CD14-positive monocyte (primary cell): Measurements from ENCODE around the gene TMEM271. TPM values are rescaled to one million over a fixed set of nuclear protein-coding genes. Genes with fewer than 3 reads are reported as not detected.
A peak's percentile ranks its signal among the peaks of the same experiment; 100 is the strongest.

Source experiments
- DNase-seq, 3 donors: peaks; one replicate each; pipeline ENCODE4 v3.0.0-alpha.2; 2011 to 2022
- H2AFZ ChIP-seq: 2 replicates; pipeline ENCODE4 v1.6.0; 2012; ENCODE audit warnings: mild to moderate bottlenecking, low read depth, low read length, inconsistent platforms; ENCODE audit not compliant: insufficient read depth, poor library complexity, severe bottlenecking
- H3K27ac ChIP-seq, 2 donors: 1 replicate in 1 of 2; 2 replicates in 1 of 2; pipeline ENCODE4 v1.5.1; 2012 to 2013; ENCODE audit warnings: low read length in 2 of 2, control low read depth in 1 of 2, inconsistent platforms in 1 of 2, low read depth in 1 of 2, mild to moderate bottlenecking in 1 of 2
- H3K27me3 ChIP-seq, 2 donors: one replicate each; pipeline versions ENCODE4 v1.6.0 to v1.6.1; 2011 to 2013; ENCODE audit warnings: low read length in 2 of 2; ENCODE audit not compliant: control insufficient read depth in 2 of 2, insufficient read depth in 2 of 2
- H3K36me3 ChIP-seq, 2 donors: replicated peaks in 1 of 2; 1 replicate in 1 of 2; 2 replicates in 1 of 2; pipeline versions ENCODE4 v1.5.1 to v1.6.1; 2012 to 2013; ENCODE audit warnings: low read length in 2 of 2, control low read depth in 1 of 2, inconsistent platforms in 1 of 2, mild to moderate bottlenecking in 1 of 2; ENCODE audit not compliant: insufficient read depth in 2 of 2, control insufficient read depth in 1 of 2
- H3K4me1 ChIP-seq, 2 donors: 1 replicate in 1 of 2; 2 replicates in 1 of 2; pipeline versions ENCODE4 v1.5.1 to v1.6.1; 2012 to 2013; ENCODE audit warnings: low read length in 2 of 2, control low read depth in 1 of 2, inconsistent platforms in 1 of 2, mild to moderate bottlenecking in 1 of 2, moderate library complexity in 1 of 2; ENCODE audit not compliant: insufficient read depth in 2 of 2, control insufficient read depth in 1 of 2
- H3K4me2 ChIP-seq: replicated peaks from 2 replicates; pipeline ENCODE3; 2012; ENCODE audit warnings: low read length, moderate library complexity, mild to moderate bottlenecking; ENCODE audit not compliant: poor library complexity, severe bottlenecking; ENCODE audit errors: extremely low read depth
- H3K4me3 ChIP-seq, 3 experiments: fragments of 200-600 bp in 1 of 3; sonication (generic) in 1 of 3; replicated peaks in 1 of 3; 1 replicate in 2 of 3; 2 replicates in 1 of 3; pipeline ENCODE4 v1.5.1; 2011 to 2013; ENCODE audit warnings: low read length in 3 of 3, mild to moderate bottlenecking in 3 of 3, control low read depth in 2 of 3, low read depth in 2 of 3, inconsistent platforms in 1 of 3, moderate library complexity in 1 of 3
- H3K79me2 ChIP-seq: 2 replicates; pipeline ENCODE4 v1.6.0; 2012; ENCODE audit warnings: mild to moderate bottlenecking, control low read depth, inconsistent platforms, low read length, moderate library complexity; ENCODE audit not compliant: insufficient read depth
- H3K9ac ChIP-seq: 2 replicates; pipeline ENCODE4 v1.6.0; 2017; ENCODE audit warnings: low read length, mild to moderate bottlenecking; ENCODE audit not compliant: insufficient read depth, poor library complexity, severe bottlenecking
- H3K9me3 ChIP-seq, 2 donors: replicated peaks in 1 of 2; 1 replicate in 1 of 2; 2 replicates in 1 of 2; pipeline versions ENCODE4 v1.5.1 to v1.6.1; 2012 to 2013; ENCODE audit warnings: low read length in 2 of 2, control low read depth in 1 of 2; ENCODE audit not compliant: control insufficient read depth in 1 of 2, insufficient read depth in 1 of 2
- H4K20me1 ChIP-seq: 2 replicates; pipeline ENCODE4 v1.6.0; 2012; ENCODE audit warnings: mild to moderate bottlenecking, low read length, control low read depth, moderate library complexity; ENCODE audit not compliant: insufficient read depth
- H3K27ac Mint-ChIP-seq, 7 donors: one replicate each; pipeline ENCODE4 v1.8.0; 2020; ENCODE audit warnings: mild to moderate bottlenecking in 7 of 7, mixed read lengths in 7 of 7, moderate library complexity in 6 of 7, inconsistent platforms in 2 of 7
- H3K27me3 Mint-ChIP-seq, 3 donors: one replicate each; pipeline ENCODE4 v1.8.0; 2021 to 2022; ENCODE audit warnings: low read depth in 3 of 3, mild to moderate bottlenecking in 3 of 3, mixed read lengths in 3 of 3, moderate library complexity in 3 of 3, inconsistent platforms in 1 of 3
- H3K36me3 Mint-ChIP-seq, 2 donors: one replicate each; pipeline ENCODE4 v1.8.0; 2020; ENCODE audit warnings: mixed read lengths in 2 of 2, inconsistent platforms in 1 of 2, mild to moderate bottlenecking in 1 of 2
- H3K4me1 Mint-ChIP-seq: one replicate; pipeline ENCODE4 v1.8.0; 2020; ENCODE audit warnings: mild to moderate bottlenecking, mixed read lengths
- H3K4me3 Mint-ChIP-seq, 2 donors: one replicate each; pipeline ENCODE4 v1.8.0; 2020; ENCODE audit warnings: mild to moderate bottlenecking in 2 of 2, mixed read lengths in 2 of 2, moderate library complexity in 1 of 2
- H3K9me3 Mint-ChIP-seq, 7 donors: one replicate each; pipeline ENCODE4 v1.8.0; 2020 to 2022; ENCODE audit warnings: mixed read lengths in 7 of 7, mild to moderate bottlenecking in 6 of 7, moderate library complexity in 6 of 7, inconsistent platforms in 2 of 7
- WGBS: methylation state at CpG from one replicate; pipeline ENCODE4 v1.1.5; 2013; ENCODE audit warnings: missing lambda C conversion rate; ENCODE audit not compliant: insufficient coverage; 5-methylcytosine and 5-hydroxymethylcytosine counted together
- intact Hi-C, 2 donors: fragments of 100-400 bp; cut with micrococcal nuclease; formaldehyde crosslinking; loops; one replicate each; pipeline versions ENCODE4 v1.15.0 to v1.15.1; 2023
- polyA plus RNA-seq, 3 donors: library from polyadenylated mRNA; depleted of rRNA in 1 of 3; unstranded in 2 of 3; stranded (reverse) in 1 of 3; fragments of 300-500 nt in 2 of 3; fragments of >200 nt in 1 of 3; fragmentation: Illumina TruSeq in 2 of 3; gene quantifications; 1 replicate in 2 of 3; 2 replicates in 1 of 3; pipeline ENCODE4 v1.2.3, GENCODE V29; 2012 to 2021
- TF ChIP-seq, protein P1 (sequence below): fragments of 200-600 bp; IDR thresholded peaks from one replicate; pipeline ENCODE4 v1.8.0; 2022; ENCODE audit warnings: antibody characterized with exemption, mild to moderate bottlenecking

Gene TMEM271
- polyA plus RNA-seq, 3 donors = not detected

DNA sequence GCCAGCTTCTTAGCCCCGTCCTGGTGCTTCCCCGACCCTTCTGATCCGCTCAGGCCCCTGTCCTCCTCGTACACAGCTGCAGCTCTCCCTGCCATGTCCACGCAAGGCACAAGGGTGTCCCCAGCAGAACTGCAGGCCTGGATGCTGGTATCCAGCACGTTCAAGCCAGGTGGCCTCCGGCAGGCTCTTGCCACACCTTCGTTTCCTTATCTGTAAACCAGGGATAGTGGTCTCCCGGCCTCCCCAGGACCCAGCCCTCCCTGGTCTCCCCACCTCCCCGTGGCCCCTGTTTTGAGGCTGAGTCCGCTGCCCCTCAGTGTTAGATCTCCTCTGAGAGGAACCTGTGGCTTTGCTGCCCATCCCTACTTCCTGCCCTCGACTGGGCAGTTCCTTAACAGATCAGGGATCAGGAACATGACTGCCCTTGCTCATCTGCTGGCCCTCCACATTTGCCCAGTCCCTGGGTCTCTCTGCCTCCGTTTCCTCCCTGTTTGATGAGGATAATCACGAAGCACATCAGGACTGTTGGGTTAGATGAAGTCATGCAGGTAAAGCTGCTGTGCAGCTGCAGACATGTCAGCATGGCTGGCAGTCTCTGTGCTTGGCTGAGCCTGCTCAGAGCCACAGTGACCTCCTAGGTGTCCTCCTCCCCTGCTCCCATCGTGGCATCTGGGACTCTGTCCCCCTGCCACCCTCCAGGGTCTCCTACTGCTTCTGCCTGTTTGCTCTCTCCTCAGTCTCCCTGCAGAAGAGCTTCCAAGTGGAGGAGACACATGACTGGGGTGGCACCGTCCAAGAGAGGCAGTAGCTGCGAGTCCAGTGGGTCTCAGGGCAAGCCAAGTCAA, 44.2 kb downstream of the TMEM271 start:
- Mint-ChIP-seq H3K9me3 (peaks cover 25 to 52% (median 43%) of the 10 kb centered on the region in 7 donors), H3K36me3 (peaks cover 83 to 94% of the 10 kb centered on the region in 2 donors), H3K27ac (peak overlapping the region in 2 of 7 donors; percentile 9 to 62), H3K27me3 (peaks cover 0 to 1% (median 0%) of the 10 kb centered on the region in 3 donors), H3K4me3 (no peak overlapping the region), H3K4me1 (no peaks in the 10 kb centered on the region)
- Histone ChIP-seq H3K4me2 (no peak overlapping the region), H3K27ac (no peak overlapping the region), H3K9me3 (peaks cover 49 to 53% of the 10 kb centered on the region in 2 donors), H3K4me1 (no peaks in the 10 kb centered on the region), H3K4me3 (no peak overlapping the region), H3K79me2 (no peaks in the 10 kb centered on the region), H4K20me1 (no peaks in the 10 kb centered on the region), H3K9ac (no peak overlapping the region), H3K36me3 (peaks cover 62 to 98% of the 10 kb centered on the region in 2 donors), H2AFZ (no peak overlapping the region), H3K27me3 (no peaks in the 10 kb centered on the region)
- 92% methylated on average over 17 of the region's 17 CpGs for WGBS
- intact Hi-C loops = no loop called here
- DNase-seq = no peak
- TF ChIP-seq, protein P1, sequence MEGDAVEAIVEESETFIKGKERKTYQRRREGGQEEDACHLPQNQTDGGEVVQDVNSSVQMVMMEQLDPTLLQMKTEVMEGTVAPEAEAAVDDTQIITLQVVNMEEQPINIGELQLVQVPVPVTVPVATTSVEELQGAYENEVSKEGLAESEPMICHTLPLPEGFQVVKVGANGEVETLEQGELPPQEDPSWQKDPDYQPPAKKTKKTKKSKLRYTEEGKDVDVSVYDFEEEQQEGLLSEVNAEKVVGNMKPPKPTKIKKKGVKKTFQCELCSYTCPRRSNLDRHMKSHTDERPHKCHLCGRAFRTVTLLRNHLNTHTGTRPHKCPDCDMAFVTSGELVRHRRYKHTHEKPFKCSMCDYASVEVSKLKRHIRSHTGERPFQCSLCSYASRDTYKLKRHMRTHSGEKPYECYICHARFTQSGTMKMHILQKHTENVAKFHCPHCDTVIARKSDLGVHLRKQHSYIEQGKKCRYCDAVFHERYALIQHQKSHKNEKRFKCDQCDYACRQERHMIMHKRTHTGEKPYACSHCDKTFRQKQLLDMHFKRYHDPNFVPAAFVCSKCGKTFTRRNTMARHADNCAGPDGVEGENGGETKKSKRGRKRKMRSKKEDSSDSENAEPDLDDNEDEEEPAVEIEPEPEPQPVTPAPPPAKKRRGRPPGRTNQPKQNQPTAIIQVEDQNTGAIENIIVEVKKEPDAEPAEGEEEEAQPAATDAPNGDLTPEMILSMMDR = no peak

DNA sequence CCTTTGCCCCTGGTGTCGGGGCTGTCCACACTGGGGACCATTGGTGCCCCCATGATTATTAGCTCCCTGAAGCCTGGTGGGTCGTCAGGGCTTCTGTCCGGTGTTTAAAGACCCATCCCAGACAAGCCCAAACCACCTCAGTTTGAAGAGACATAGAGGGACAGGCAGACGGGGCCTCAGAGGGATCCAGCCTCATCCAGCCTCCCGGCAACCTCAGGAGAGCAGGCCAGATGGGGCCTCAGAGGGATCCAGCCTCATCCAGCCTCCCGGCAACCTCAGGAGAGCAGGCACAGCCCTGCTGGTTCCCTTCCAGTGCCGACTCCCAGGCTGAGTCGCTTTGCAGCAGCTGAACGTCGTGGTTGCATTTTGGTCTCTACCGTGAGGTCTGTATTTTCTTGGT, 45.0 kb downstream of the TMEM271 start:
- Mint-ChIP-seq H3K9me3 (peaks cover 21 to 50% (median 36%) of the 10 kb centered on the region in 7 donors), H3K4me3 (no peak overlapping the region), H3K27me3 (no peaks in the 10 kb centered on the region), H3K36me3 (peaks cover 85 to 94% of the 10 kb centered on the region in 2 donors), H3K27ac (peak overlapping the region in 1 of 7 donors; percentile 4), H3K4me1 (no peaks in the 10 kb centered on the region)
- H3K4me3 ChIP-seq = no peak overlapping the region
- H3K4me2 ChIP-seq = no peak overlapping the region
- WGBS = 99% methylated on average over 10 of the region's 11 CpGs
- no peaks in the 10 kb centered on the region for H3K4me1 ChIP-seq
- no peaks in the 10 kb centered on the region for H3K79me2 ChIP-seq
- H3K9ac ChIP-seq = no peak overlapping the region
- no peak for DNase-seq
- H3K27me3 ChIP-seq = no peaks in the 10 kb centered on the region
- TF ChIP-seq, protein P1 = no peak
- H3K36me3 ChIP-seq = peaks cover 62 to 97% of the 10 kb centered on the region in 2 donors
- peaks cover 41 to 49% of the 10 kb centered on the region in 2 donors for H3K9me3 ChIP-seq
- H4K20me1 ChIP-seq = no peaks in the 10 kb centered on the region
- intact Hi-C loops = no loop called here
- H3K27ac ChIP-seq = no peak overlapping the region
- no peak overlapping the region for H2AFZ ChIP-seq
